Measurements from ENCODE around the gene PTPRA.
A peak's percentile ranks its signal among the peaks of the same experiment; 100 is the strongest.
"Not testable (repeated sequence)": the region's sequence is repeated elsewhere in the genome, so short reads cannot be mapped to it uniquely, and the experiment has no call there.

Gene PTPRA

DNA sequence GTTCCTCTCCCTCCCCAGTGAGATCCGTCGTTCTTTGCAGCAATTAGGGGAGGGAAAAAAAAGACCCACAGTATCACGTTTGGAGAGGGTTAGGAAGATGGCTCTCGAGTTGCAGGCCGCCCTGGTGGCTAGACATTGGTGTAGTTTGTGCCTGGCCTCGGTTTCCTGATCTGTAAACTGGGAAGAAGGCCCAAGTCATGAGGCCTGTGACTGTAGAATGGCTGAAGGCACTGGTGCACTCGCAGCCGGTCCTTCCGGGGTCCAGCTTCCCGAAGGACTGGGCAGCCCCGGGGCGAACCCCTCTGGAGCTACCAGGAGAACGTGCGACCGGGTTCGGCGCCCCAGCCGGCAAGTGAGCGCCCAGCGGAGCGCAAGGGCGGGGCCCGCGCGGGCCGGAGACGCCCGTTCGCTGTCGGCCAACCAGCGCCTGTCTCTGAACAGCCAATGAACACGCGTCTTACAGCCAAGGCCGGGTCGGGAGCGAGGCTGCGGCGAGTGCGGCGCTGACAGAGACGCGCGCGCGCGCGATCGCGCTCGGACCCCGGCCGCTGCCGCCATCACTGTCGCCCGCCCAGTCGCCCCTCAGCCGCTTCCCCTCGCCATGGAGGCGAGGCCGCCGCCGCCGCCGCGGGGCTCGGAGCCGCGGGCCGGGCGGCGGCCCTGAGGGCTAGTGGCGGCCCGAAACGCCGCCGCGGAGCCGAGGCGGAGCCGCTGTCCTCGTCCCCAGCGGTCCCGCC lies at the start of gene PTPRA:
Gene PTPRA, plus strand, starts transcription at position 472 of the 737 bp plus-strand sequence. CDS start 90,797 bp downstream, outside the sequence.
- DNase-seq: peak; percentile 89 to 91

DNA sequence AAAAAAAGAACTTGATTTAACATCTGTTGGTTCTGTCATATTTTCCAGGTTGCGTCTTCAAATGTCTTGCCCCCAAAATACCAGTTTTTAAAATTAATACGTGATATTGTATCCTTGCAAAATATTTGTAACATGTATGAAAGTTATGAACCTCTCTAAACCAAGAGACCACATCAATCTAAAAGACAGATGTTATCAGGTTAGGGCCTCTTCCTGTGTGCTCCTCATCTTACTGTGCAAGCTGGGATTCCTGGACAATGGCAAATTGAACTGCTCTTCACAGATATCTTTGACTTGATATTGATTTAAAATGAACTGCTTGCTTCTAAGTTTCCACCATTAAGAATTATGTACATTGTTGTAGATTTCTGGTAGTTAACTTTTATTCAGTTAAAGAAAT lies 47.5 kb upstream of the PTPRA start:
- no peak for DNase-seq

DNA sequence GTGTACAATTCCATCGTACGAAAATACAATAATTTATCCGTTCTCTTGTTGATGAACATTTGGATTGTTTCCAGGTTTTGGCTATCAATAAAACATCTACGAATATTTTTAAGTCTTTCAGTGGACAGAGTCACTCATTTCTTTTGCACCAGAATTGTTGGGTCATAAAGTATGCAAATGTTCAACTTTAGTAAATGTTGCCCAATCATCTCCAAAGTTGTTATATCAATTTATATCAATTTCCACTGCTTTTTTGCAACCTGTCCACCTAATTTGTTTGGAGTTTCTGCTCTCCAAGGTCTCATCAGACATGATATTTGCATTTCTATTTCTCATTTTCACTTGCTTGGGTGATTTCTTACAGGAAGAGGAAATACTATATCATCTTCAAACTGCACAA lies 46.6 kb upstream of the PTPRA start:
- DNase-seq: no peak

GRCh38 chr20:2829376-2829775 lies 43.9 kb upstream of the PTPRA start:
- no peak for DNase-seq

GRCh38 chr20:2831206-2831605 lies 42.1 kb upstream of the PTPRA start:
- DNase-seq: not testable (repeated sequence)

DNA sequence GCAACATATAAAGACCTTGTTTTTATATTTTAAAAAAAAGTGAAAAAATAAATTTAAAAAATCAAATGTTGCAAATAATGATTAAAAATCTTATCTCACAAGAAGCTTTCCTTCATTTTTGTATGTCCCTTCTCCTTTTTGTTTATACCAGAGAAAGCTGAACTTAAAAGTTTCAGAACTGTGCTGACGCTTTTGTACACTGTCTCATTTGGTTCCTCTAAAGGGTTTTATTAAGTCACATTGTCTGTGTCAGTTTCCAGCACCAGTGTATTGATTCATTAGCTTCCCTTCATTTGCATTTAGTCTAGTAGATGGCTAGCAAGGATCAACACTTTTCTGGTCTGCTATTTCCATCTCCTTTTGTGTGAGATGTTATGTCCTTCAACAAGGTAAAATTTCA lies 39.5 kb upstream of the PTPRA start:
- no peak for DNase-seq

- DNase-seq: no peak
These were observed 38.7 kb upstream of the PTPRA start for GRCh38 chr20:2834401-2835110.

DNA sequence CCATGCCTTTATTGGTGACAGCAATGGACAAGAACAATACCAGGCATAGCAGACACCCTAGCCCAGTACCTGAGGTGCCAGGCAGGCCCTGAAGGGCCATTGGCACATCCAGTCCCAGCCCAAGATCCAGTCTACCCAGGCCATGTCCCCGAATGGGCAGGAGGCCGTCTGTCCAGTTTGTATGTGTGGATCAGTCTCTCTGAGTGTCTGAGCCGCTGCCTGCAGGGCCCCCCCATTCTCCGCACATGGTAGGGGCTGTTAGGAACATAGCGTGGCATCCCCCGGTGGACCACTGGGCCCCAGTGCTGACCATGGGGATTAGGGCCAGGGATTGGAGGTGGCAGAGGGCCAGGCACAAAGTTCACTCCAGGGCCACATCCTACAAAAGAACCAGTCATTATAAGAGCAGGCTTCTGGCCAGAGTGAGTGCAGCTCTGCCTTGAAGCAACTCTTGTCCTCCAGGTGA lies 37.9 kb upstream of the PTPRA start:
- DNase-seq: no peak

DNA sequence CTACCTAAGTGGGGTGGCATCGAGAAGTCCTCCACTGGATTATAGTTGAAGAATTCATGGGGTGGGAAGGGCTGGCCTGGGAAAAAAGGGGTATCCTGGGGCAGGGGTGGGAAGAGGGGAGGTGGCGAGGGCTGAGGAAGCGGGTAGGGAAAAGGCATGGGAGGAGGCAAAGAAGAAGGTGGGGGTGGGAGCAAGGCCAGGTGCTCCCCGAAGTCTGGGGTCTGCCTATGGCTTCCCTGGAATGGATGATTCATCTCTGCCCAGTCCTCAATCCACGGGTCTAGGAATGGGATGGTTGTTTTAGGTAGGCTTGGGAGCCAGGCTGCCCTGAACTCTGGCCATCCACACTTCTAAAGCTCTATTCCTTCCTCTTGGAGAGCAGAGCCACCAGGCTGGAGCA lies 37.2 kb upstream of the PTPRA start:
- no peak for DNase-seq

DNA sequence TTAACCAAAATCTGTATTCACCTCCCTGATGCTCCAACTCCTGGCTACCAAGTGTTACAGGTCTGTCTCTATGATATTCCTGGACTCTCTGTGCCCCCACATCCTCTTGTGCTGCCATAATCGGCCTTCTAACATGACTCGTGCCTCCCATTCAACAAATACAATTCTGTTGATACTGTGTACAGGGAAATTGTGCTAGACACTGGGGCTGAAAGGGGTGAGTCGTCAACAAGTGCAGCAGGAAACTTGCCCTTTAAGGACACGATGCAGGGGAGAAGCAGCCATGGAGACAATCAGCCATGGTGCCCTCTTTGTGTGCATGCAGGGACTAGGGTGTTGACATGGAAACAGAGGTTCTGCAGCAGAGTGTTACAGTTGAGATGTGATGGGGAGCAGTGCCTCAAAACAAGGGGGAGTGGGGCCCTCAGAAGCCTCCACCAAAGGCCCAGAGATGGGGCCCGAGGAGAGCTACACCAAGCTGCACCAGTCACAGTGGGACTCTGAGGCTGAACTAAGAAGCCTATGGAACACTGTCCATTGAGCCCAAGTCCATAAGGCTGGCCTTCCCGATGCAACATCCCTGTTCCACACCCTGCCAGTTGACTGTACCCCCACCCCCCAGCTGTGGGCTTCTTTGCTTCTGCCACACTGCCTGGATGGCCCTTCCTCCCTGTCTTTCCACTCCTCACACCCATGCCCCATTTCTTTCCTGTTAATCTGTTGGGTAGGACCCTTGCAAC lies 35.9 kb upstream of the PTPRA start:
- DNase-seq: no peak

- DNase-seq: no peak
These were observed 35.0 kb upstream of the PTPRA start for GRCh38 chr20:2838170-2838797.

DNA sequence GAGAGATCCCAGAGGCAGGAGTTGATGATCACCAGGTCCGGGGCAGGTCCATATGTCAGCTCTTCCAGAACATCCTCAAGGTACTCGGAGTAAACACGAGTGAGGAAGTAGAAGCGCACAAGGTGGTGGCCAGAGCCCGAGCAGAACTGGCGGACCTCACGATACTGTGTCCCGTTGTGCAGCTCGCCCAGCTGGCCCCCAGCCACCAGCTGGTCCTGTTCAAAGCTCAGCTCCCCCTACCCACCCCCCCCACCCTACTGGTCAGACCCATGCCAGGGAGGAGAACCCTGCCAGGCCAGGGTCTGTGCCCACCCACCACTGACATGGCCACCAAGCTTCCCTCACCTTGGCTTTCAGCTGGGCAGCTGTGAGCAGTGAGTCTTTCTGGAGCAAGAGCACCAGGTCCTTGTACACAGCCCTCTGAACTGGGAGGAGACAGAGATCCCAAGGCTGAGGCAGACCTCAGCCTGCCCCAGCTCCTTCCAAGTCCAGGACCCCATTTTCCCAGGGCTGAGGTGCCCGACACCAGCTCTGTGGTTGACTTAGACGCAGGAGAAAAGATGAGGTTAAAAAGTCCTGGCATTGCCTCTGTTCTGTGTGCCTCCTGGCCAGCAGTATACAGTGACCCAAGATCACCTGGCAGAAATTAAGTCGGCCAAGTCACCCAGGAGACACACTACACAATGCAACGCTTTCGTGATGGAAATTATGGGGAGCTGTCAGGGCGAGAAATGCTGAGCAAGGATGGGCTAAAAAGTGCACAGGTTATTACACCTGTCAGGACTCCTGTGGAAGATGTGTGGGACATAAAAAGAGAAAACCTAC lies 34.2 kb upstream of the PTPRA start:
- DNase-seq: no peak

DNA sequence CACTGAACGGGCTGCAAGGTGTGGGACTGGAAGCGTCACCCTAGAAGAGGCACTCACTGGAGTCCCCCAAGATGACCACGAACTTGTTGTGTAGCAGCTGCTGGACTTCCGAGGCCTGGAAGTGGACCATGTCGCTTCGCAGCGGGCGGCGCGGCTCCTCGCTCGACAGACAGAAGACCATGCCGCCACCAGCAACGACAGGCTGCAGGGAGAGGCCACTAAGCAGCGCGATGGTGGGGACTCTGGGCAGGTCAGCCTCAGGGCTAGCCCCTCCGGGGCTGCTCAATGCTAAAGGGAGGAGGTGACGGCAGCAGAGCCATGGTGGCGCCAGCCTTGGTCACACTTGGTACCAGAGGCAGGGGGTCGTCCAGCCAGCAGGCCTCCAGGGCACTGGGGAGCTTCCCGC lies 33.5 kb upstream of the PTPRA start:
- DNase-seq: no peak

DNA sequence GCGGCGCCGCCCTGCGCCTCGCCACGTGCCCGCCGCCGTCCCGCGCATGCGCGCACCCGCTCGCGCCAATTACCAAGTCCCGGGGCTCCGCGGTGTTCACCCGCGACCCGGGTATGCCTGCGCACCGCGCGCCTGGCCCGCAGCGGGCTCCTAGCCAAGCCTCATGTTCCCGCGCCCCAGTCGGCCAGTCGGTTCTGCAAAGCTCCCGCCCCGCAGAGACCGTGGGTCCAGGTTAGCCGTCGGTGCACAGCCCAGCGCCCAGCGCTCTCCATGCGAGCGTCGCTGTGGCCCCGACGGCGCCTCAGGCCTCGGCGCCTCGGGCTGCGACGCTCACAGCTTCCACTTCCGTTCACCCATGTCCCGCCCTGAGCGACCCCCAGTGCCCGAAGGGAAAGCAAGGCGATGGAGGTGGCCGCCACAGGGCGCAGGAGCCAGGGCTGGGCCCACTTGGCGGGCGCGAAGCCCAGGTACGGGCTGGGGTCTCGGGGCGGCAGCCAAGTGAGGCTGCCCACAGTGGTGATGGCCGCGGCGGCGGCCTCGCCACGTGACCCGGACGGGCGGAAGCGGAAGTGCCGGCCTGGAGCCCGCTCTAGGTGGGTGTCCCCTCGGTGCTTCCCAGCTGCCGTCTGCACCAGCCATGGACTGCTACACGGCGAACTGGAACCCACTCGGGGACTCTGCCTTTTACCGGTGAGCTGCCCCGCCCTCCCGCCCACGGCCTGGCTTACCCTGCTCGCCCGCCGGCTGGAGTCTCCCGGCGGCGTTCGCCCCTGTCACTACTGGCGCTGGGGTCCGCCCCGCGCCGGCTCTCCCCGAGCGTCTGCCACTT lies 32.9 kb upstream of the PTPRA start, which contains the start of the genes PCED1A and VPS16:
Gene PCED1A, minus strand, starts transcription at position 518 of the 829 bp plus-strand sequence. CDS start 743 bp downstream, outside the sequence.
Gene VPS16, plus strand, starts transcription at position 608 of the 829 bp plus-strand sequence. Its CDS starts 30 bp downstream, at position 638.
- peak; percentile 79 to 87 for DNase-seq

- DNase-seq: peak in 1 of 2 donors; percentile 27
These were observed 32.2 kb upstream of the PTPRA start for GRCh38 chr20:2840967-2841531.

- no peak for DNase-seq
These were observed 27.7 kb upstream of the PTPRA start for GRCh38 chr20:2845607-2846006.

DNA sequence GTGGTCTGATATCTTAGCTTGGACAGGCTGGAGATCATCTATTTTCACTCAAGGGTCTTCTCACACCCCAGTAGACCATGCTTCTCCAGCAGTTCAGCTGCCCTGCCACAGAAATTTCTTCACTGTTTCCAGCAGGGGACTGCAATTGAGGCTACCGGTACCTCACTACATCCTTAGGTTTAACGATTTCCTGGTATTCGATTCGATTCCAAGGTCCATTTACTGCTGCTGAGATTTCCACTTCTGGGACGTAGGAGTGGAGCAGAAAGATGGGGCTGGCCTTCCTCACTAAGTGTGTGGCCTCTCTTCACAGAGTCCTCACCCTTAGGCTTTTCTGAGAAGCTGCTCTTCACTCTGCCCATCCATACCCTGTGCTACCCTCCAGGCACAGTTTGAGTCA lies 26.6 kb upstream of the PTPRA start:
- DNase-seq: no peak

DNA sequence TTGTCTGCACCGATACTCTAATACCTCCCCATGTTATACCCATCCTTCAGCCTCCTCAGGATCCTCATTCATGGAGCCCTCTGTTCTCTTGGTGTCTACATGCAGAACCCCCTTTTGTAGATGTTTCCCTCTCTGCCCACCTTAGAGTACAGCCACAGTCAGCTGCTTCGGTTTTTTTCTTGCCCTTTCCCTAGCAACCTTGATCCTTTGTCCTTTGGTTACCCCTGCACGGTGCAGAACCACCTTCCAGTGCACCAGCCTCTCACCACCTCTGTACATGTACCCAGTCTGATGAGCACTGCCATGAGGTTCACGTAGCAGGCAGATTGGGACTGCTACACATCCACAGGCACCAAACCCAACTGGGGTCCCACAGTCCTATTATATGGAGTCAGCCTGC lies 25.5 kb upstream of the PTPRA start:
- no peak for DNase-seq

- no peak for DNase-seq
These were observed 23.8 kb upstream of the PTPRA start for GRCh38 chr20:2849529-2849928.

DNA sequence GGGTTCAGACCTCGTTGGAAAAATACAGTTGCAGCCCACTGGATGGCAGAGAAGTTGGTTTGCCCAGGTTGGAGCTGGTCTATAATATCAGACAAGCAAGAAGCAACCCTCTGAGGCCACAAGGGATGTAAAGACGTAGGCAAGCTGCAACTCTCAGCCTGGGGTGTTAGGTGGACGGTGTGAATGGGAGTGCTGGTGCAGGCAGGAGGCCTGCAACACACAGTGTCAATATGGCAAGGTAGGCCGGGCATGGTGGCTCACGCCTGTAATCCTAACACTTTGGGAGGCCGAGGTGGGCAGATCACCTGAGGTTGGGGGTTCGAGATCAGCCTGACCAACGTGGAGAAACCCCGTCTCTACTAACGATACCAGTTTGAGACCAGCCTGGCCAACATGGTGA lies 22.2 kb upstream of the PTPRA start:
- no peak for DNase-seq

DNA sequence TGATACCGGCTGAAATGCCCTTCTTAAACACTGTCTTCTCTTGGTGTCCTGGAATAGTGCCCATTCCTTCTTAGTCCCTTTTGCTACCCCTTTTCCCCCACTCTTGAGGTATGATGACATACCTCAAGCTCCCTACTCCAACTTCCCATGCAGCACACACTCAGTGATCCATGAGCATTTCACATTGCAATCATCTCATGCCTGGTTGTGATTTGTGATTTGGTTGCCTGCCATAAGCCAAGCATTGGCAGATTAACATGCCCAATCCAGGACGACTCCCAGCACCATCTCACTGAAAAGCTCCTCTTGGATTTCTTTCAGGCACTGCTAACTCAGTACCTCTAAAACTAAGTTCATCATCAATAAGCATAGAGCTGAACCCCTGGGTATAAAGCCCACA lies 14.7 kb upstream of the PTPRA start:
- DNase-seq: no peak

All from stimulated activated CD4-positive, alpha-beta T cell treated with anti-CD3 and anti-CD28 coated beads, Interleukin-2, amount 100 ng/mL, for 48 hours (primary cell).